Thyroid gland (tissue), 4 donors: ENCODE measurements around the gene TRIM46. TPM values are rescaled to one million over a fixed set of nuclear protein-coding genes. Genes with fewer than 3 reads are reported as not detected.
A peak's percentile ranks its signal among the peaks of the same experiment; 100 is the strongest.

Experiments used
- DNase-seq, 2 donors: peaks; one replicate each; pipeline ENCODE4 v3.0.0-alpha.2; 2019
- H3K27ac ChIP-seq, 3 donors: fragments of 200-600 bp; sonication (generic); 1 replicate in 2 of 3; 2 replicates in 1 of 3; pipeline ENCODE4 v1.5.1; 2016 to 2019; ENCODE audit warnings: mild to moderate bottlenecking in 1 of 3, moderate library complexity in 1 of 3
- H3K27me3 ChIP-seq: fragments of 200-600 bp; sonication (generic); one replicate; pipeline ENCODE4 v1.5.1; 2019
- H3K36me3 ChIP-seq, 2 donors: fragments of 200-600 bp; sonication (generic); one replicate each; pipeline ENCODE4 v1.5.1; 2016 to 2019
- H3K4me1 ChIP-seq, 2 donors: fragments of 200-600 bp; sonication (generic); one replicate each; pipeline ENCODE4 v1.5.1; 2017 to 2019
- H3K4me3 ChIP-seq, 3 donors: fragments of 200-600 bp; sonication (generic); replicated peaks in 1 of 3; 1 replicate in 2 of 3; 2 replicates in 1 of 3; pipeline ENCODE4 v1.5.1; 2016; ENCODE audit warnings: mild to moderate bottlenecking in 1 of 3
- H3K9me3 ChIP-seq: fragments of 200-600 bp; sonication (generic); one replicate; pipeline ENCODE4 v1.5.1; 2017
- CTCF ChIP-seq, 6 experiments: fragments of 200-600 bp in 3 of 6; fragments of 450-650 bp in 3 of 6; sonication (generic) in 3 of 6; IDR thresholded peaks; one replicate each; pipeline ENCODE4 v1.5.1; 2016 to 2019; ENCODE audit warnings: antibody characterized with exemption in 6 of 6, mild to moderate bottlenecking in 2 of 6, inconsistent platforms in 1 of 6, moderate library complexity in 1 of 6
- POLR2A ChIP-seq, 2 donors: fragments of 450-650 bp; IDR thresholded peaks; one replicate each; pipeline ENCODE4 v1.6.1; 2017; ENCODE audit warnings: antibody characterized with exemption in 2 of 2, mild to moderate bottlenecking in 2 of 2, moderate library complexity in 1 of 2
- WGBS, 2 donors: methylation state at CpG; one replicate each; pipeline ENCODE4 v1.1.5; 2017; 5-methylcytosine and 5-hydroxymethylcytosine counted together
- intact Hi-C: fragments of 100-400 bp; cut with DNase I; formaldehyde crosslinking; loops from one replicate; pipeline ENCODE4 v1.15.1; 2023
- total RNA-seq, 4 donors: library from RNA; depleted of rRNA; stranded (reverse); fragments of >200 nt; gene quantifications; one replicate each; pipeline ENCODE4 v1.2.3, GENCODE V29; 2016

TRIM46 gene
- total RNA-seq, 4 donors from 2014 or later: 0.45 TPM; not detected in 3

- DNase-seq: peak; percentile 96 to 97
- TF ChIP-seq CTCF (IDR thresholded peaks at IDR 0.05) (no peak), POLR2A (IDR thresholded peaks at IDR 0.05) (no peak)
- H3K9me3 ChIP-seq: no peaks in the 10 kb centered on the region
- WGBS, 2 donors: 7 to 12% methylated on average over 18 of the region's 18 CpGs
- H3K27me3 ChIP-seq: no peaks in the 10 kb centered on the region
- H3K36me3 ChIP-seq: peaks cover 33 to 36% of the 10 kb centered on the region in 2 donors
- H3K27ac ChIP-seq: peak overlapping the region; percentile 87 to 98 (median 96)
- H3K4me1 ChIP-seq: peaks cover 55 to 70% of the 10 kb centered on the region in 2 donors
- peak overlapping the region in 2 of 3 donors; percentile 58 to 64 for H3K4me3 ChIP-seq
- intact Hi-C loops: loop anchor here (5.0 kb wide), 1 partner anchor 32 kb away; no protein-coding TSS in a partner anchor
Measured at GRCh38 chr1:155134880-155135414, 38.7 kb upstream of the TRIM46 start.

- H3K27me3 ChIP-seq: no peaks in the 10 kb centered on the region
- peak within 1 kb of the TSS; percentile 87 to 98 (median 96) for H3K27ac ChIP-seq
- TF ChIP-seq CTCF (IDR thresholded peaks at IDR 0.05) (peak in 5 of 6 experiments; percentile 33 to 68 (median 51)), POLR2A (IDR thresholded peaks at IDR 0.05) (peak; percentile 59 to 97)
- H3K4me1 ChIP-seq: peaks cover 49 to 70% of the 10 kb centered on the region in 2 donors
- 1 to 2% methylated on average over 31 to 34 of the region's 52 CpGs for WGBS, 2 donors
- peaks cover 33 to 36% of the 10 kb centered on the region in 2 donors for H3K36me3 ChIP-seq
- intact Hi-C loops: no loop called here
- H3K9me3 ChIP-seq: no peaks in the 10 kb centered on the region
- peak within 1 kb of the TSS; percentile 46 to 64 (median 58) for H3K4me3 ChIP-seq
- DNase-seq: peak; percentile 95 to 96
Measured at GRCh38 chr1:155135415-155136028, 38.1 kb upstream of the TRIM46 start, which contains the start of gene SLC50A1. SLC50A1 (plus strand) TSS chr1:155135852; CDS start chr1:155135912, 60 bp downstream.

DNA sequence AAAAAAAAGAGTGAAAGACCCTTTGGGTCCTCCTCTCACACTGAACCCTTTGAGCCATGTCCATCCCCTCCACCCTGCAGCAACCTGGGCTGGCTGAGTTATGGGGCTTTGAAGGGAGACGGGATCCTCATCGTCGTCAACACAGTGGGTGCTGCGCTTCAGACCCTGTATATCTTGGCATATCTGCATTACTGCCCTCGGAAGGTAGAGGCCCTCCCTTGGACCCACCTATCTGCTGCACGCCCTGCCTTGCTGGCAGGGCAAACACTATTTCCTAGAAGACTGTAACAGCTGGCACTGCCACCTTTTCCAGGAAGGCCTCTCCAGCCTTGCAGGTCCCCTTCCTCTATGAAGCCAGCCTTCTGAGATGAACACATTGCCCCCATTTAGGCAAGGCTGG lies 36.9 kb upstream of the TRIM46 start:
- DNase-seq: no peak
- H3K27ac ChIP-seq: peak overlapping the region; percentile 87 to 98 (median 96)
- no peak for TF ChIP-seq POLR2A (IDR thresholded peaks at IDR 0.05)
- no peak for TF ChIP-seq CTCF (IDR thresholded peaks at IDR 0.05)
- intact Hi-C loops: no loop called here
- no peaks in the 10 kb centered on the region for H3K9me3 ChIP-seq
- H3K36me3 ChIP-seq: peaks cover 29 to 31% of the 10 kb centered on the region in 2 donors
- WGBS, 2 donors: 58 to 61% methylated on average over 6 of the region's 6 CpGs
- H3K27me3 ChIP-seq: no peaks in the 10 kb centered on the region
- H3K4me3 ChIP-seq: peak overlapping the region in 1 of 3 donors; percentile 64
- peaks cover 37 to 57% of the 10 kb centered on the region in 2 donors for H3K4me1 ChIP-seq

DNA sequence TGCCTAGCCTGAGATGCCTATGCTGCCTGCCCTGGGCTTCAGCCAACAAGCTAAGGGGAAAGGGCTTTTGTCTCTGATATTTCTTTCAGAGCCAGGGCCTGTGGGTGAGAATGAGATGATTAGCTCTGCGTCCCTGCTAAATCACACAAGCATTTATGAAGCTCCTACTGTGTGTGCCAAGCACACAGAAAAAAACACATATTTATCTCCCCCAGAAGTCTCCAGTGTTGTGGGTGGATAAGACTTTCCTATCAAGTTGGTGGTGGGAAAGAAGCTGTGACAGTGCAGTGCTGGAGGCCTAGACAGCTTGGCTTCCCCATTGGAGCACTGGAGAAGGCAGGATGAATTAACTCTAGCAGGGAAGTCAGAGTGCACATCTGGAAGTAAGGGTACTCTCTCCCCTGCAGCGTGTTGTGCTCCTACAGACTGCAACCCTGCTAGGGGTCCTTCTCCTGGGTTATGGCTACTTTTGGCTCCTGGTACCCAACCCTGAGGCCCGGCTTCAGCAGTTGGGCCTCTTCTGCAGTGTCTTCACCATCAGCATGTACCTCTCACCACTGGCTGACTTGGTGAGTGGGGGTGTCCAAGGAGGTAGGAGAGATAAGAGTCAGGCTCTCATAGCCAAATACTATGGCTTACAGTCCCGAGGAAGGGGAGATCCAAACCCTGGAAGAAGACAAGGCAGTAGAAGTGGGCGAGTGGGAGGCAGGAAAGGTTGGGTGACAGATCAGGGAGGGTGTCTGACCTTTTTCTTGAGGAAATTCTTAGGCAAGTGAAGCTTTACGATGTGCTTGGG lies 36.3 kb upstream of the TRIM46 start:
- H3K4me1 ChIP-seq: peaks cover 31 to 51% of the 10 kb centered on the region in 2 donors
- intact Hi-C loops: no loop called here
- TF ChIP-seq POLR2A (IDR thresholded peaks at IDR 0.05) (no peak), CTCF (IDR thresholded peaks at IDR 0.05) (no peak)
- DNase-seq: no peak
- H3K4me3 ChIP-seq: no peak overlapping the region
- H3K36me3 ChIP-seq: peaks cover 23 to 25% of the 10 kb centered on the region in 2 donors
- no peaks in the 10 kb centered on the region for H3K27me3 ChIP-seq
- H3K27ac ChIP-seq: peak overlapping the region in 1 of 3 donors; percentile 98
- 79 to 89% methylated on average over 6 of the region's 6 CpGs for WGBS, 2 donors
- H3K9me3 ChIP-seq: no peaks in the 10 kb centered on the region
